ENCODE measurements around the gene INPP4A.

INPP4A gene

DNA sequence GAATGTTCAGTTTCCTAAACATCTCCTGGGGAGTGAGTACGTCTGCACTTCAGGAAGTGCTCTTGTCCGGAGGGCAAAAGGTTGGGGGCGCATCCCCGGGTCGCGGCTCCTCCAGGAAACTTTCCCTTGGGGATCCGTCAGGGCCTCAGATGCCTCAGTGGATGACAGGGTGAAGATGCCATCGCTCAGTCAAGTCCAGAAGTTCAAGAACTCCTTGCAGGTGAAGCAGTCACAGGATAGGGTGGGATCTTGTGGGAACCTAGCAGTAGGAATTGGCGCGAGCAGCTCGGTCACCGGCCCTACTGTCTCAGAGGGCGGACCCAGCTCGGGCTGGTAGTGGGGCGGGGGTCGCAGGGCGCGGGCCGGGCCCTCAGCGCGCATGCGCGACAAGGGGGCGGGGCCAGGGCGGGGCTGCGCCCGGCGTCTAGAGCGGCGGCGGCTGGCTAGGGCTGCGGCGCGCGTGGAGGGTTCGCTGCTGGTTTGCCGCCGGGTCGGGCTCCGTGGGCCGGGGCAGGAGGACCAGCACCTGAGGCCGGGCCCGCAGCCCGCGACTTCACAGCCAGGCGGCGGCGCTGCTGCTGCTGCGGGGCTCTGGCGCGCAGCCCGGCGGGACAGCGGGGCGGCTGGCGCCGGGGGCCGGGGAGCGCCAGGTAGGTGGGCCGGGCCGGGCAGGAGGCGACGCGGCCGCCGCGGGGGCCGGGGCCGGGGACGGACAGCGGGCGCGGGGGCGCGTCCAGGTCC is at the start of gene INPP4A:
Gene INPP4A (plus strand): TSS at position 423 of the 741 bp plus-strand sequence. CDS start 75,191 bp downstream, outside the sequence.
- Histone ChIP-seq H3K4me2 (ENCODE audit: low read length) (peak within 1 kb of the TSS; percentile 95), H3K27me3 (ENCODE audit: low read depth, low read length) (no peaks in the 10 kb centered on the region), H2AFZ (ENCODE audit: low read depth, low read length) (peak within 1 kb of the TSS; percentile 100), H3K9ac (ENCODE audit: low read length) (peak within 1 kb of the TSS; percentile 82), H3K4me1 (ENCODE audit: low read length) (peaks cover 34% of the 10 kb centered on the region), H3K79me2 (ENCODE audit: low read length) (peaks cover 36% of the 10 kb centered on the region), H3K4me3 (ENCODE audit: low read length) (peak within 1 kb of the TSS; percentile 99), H3K27ac (ENCODE audit: low read length) (peak within 1 kb of the TSS; percentile 22; the same call in 1 of the 2 replicates), H3K36me3 (replicated peaks; ENCODE audit: low read depth, low read length) (peaks cover 3% of the 10 kb centered on the region), H3K9me3 (ENCODE audit: insufficient read depth, low read length) (peaks cover 7% of the 10 kb centered on the region; the same call in 1 of the 2 replicates), H4K20me1 (ENCODE audit: insufficient read depth, low read length) (peaks cover 9% of the 10 kb centered on the region)
- TF ChIP-seq CTCF (IDR thresholded peaks at IDR 0.05; ENCODE audit: low read depth, low read length) (no peak), EZH2phosphoT487 (IDR thresholded peaks at IDR 0.05; ENCODE audit: low read depth) (no peak)

- Histone ChIP-seq H3K27me3 (ENCODE audit: low read depth, low read length) (peaks cover 31% of the 10 kb centered on the region), H3K27ac (ENCODE audit: low read length) (no peak overlapping the region), H3K4me2 (ENCODE audit: low read length) (no peak overlapping the region), H4K20me1 (ENCODE audit: insufficient read depth, low read length) (no peaks in the 10 kb centered on the region), H3K9ac (ENCODE audit: low read length) (no peak overlapping the region), H3K36me3 (replicated peaks; ENCODE audit: low read depth, low read length) (no peaks in the 10 kb centered on the region), H3K79me2 (ENCODE audit: low read length) (no peaks in the 10 kb centered on the region), H2AFZ (ENCODE audit: low read depth, low read length) (no peak overlapping the region), H3K4me1 (ENCODE audit: low read length) (no peaks in the 10 kb centered on the region), H3K4me3 (ENCODE audit: low read length) (no peak overlapping the region), H3K9me3 (ENCODE audit: insufficient read depth, low read length) (no peaks in the 10 kb centered on the region)
- no peak for TF ChIP-seq CTCF (IDR thresholded peaks at IDR 0.05; ENCODE audit: low read depth, low read length)
- TF ChIP-seq EZH2phosphoT487 (IDR thresholded peaks at IDR 0.05; ENCODE audit: low read depth), result no peak
Observed at GRCh38 chr2:98395977-98396376, 48.7 kb upstream of the INPP4A start.

GRCh38 chr2:98396745-98397355 is 47.8 kb upstream of the INPP4A start:
- peaks cover 39% of the 10 kb centered on the region for H3K27me3 ChIP-seq (ENCODE audit: low read depth, low read length)
- no peak overlapping the region for H3K4me2 ChIP-seq (ENCODE audit: low read length)
- H3K27ac ChIP-seq (ENCODE audit: low read length), result no peak overlapping the region
- H3K4me3 ChIP-seq (ENCODE audit: low read length), result no peak overlapping the region
- H3K4me1 ChIP-seq (ENCODE audit: low read length), result no peaks in the 10 kb centered on the region
- H2AFZ ChIP-seq (ENCODE audit: low read depth, low read length), result no peak overlapping the region
- H3K9me3 ChIP-seq (ENCODE audit: insufficient read depth, low read length), result no peaks in the 10 kb centered on the region
- no peak overlapping the region for H3K9ac ChIP-seq (ENCODE audit: low read length)
- no peaks in the 10 kb centered on the region for H4K20me1 ChIP-seq (ENCODE audit: insufficient read depth, low read length)
- no peaks in the 10 kb centered on the region for H3K79me2 ChIP-seq (ENCODE audit: low read length)
- H3K36me3 ChIP-seq (replicated peaks; ENCODE audit: low read depth, low read length), result no peaks in the 10 kb centered on the region
- TF ChIP-seq EZH2phosphoT487 (IDR thresholded peaks at IDR 0.05; ENCODE audit: low read depth) (no peak), CTCF (IDR thresholded peaks at IDR 0.05; ENCODE audit: low read depth, low read length) (no peak)

- Histone ChIP-seq H3K4me2 (ENCODE audit: low read length) (no peak overlapping the region), H3K36me3 (replicated peaks; ENCODE audit: low read depth, low read length) (no peaks in the 10 kb centered on the region), H3K9ac (ENCODE audit: low read length) (no peak overlapping the region), H2AFZ (ENCODE audit: low read depth, low read length) (no peak overlapping the region), H3K79me2 (ENCODE audit: low read length) (no peaks in the 10 kb centered on the region), H3K4me1 (ENCODE audit: low read length) (no peaks in the 10 kb centered on the region), H3K27ac (ENCODE audit: low read length) (no peak overlapping the region), H4K20me1 (ENCODE audit: insufficient read depth, low read length) (no peaks in the 10 kb centered on the region), H3K27me3 (ENCODE audit: low read depth, low read length) (peaks cover 50% of the 10 kb centered on the region), H3K9me3 (ENCODE audit: insufficient read depth, low read length) (no peaks in the 10 kb centered on the region), H3K4me3 (ENCODE audit: low read length) (no peak overlapping the region)
- no peak for TF ChIP-seq CTCF (IDR thresholded peaks at IDR 0.05; ENCODE audit: low read depth, low read length)
- no peak for TF ChIP-seq EZH2phosphoT487 (IDR thresholded peaks at IDR 0.05; ENCODE audit: low read depth)
Observed at GRCh38 chr2:98399140-98399539, 45.5 kb upstream of the INPP4A start.

Measured in OCI-LY3 (cell line).